Effector memory CD4-positive, alpha-beta T cell (primary cell): ENCODE data around the gene DUS4L.

Experiments used
- DNase-seq, 3 donors: peaks; one replicate each; pipeline ENCODE4 v3.0.0-alpha.2; 2020
- H3K27ac ChIP-seq: 2 replicates; pipeline ENCODE4 v1.7.0; 2013; ENCODE audit warnings: mild to moderate bottlenecking, low read length, moderate library complexity; ENCODE audit not compliant: insufficient read depth, poor library complexity, severe bottlenecking
- H3K27me3 ChIP-seq: replicated peaks from 2 replicates; pipeline ENCODE4 v1.7.0; 2013; ENCODE audit warnings: mild to moderate bottlenecking, low read length; ENCODE audit not compliant: insufficient read depth, control insufficient read depth, poor library complexity, severe bottlenecking
- H3K36me3 ChIP-seq: 2 replicates; pipeline ENCODE4 v1.7.0; 2013; ENCODE audit warnings: mild to moderate bottlenecking, low read length, moderate library complexity; ENCODE audit not compliant: control insufficient read depth, insufficient read depth
- H3K4me1 ChIP-seq: 2 replicates; pipeline ENCODE4 v1.7.0; 2013; ENCODE audit warnings: low read length, mild to moderate bottlenecking; ENCODE audit not compliant: control insufficient read depth, insufficient read depth, poor library complexity, severe bottlenecking
- H3K4me3 ChIP-seq: 2 replicates; pipeline ENCODE4 v1.7.0; 2013; ENCODE audit warnings: low read length, low read depth, mild to moderate bottlenecking; ENCODE audit not compliant: insufficient read depth, poor library complexity, severe bottlenecking
- H3K9me3 ChIP-seq: 2 replicates; pipeline ENCODE4 v1.7.0; 2013; ENCODE audit warnings: mild to moderate bottlenecking, low read length, moderate library complexity; ENCODE audit not compliant: control insufficient read depth

DUS4L gene

DNA sequence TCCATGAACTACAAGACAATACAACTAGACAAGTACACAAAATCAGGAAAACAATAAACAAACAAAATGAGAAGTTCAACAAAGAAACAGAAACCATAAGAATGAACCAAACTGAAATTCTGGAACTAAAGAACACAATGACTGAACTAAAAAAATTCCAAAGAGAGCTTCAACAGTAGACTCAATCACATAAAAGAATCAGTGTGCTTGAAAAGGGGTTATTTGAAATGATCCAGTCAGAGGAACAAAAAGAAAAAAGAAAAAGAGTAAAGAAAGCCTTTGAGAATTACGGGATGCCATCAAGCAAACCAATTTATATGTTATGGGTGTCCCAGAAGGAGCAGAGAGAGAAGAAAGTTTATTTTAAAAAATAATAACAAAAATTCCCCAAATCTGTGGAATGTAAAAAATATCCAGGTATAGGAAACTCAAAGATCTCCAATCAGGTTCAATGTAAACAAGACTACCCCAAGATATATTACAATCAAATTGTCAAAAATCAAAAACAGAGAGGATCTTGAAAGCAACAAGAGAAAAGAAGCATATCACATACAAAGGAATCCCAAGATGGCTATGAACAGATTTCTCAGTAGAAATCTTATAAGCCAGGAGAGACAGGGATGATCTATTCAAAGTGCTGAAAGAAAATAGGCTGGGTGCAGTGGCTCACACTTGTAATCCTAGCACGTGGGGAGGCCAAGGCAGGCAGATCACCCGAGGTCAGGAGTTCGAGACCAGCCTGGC, 18.8 kb upstream of the DUS4L start:
- Histone ChIP-seq H3K4me3 (no peak overlapping the region), H3K27me3 (no peaks in the 10 kb centered on the region), H3K4me1 (no peaks in the 10 kb centered on the region), H3K36me3 (peaks cover 36% of the 10 kb centered on the region), H3K9me3 (no peaks in the 10 kb centered on the region), H3K27ac (no peak overlapping the region)
- DNase-seq, result no peak

DNA sequence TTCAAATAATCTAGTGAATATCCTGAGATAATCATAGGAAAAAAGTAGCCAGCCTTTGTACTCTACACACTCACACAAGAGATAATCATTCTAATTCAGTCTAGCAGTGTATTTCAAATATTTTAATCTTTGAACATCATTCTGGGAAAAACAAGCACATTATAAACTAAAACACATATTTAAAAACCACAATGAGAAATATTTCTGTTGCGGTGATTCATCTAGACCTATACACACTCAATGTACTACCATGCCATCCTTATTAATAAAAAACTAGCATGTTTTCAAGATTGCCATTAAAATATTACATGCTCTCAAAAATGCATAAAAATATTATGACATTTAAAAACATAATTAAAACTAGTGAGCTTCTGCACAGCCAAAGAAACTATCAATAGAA, 11.8 kb upstream of the DUS4L start:
- H3K4me3 ChIP-seq, result no peak overlapping the region
- H3K27me3 ChIP-seq, result no peaks in the 10 kb centered on the region
- DNase-seq, result no peak
- no peak overlapping the region for H3K27ac ChIP-seq
- H3K36me3 ChIP-seq, result peaks cover 23% of the 10 kb centered on the region
- H3K4me1 ChIP-seq, result no peaks in the 10 kb centered on the region
- H3K9me3 ChIP-seq, result no peaks in the 10 kb centered on the region

DNA sequence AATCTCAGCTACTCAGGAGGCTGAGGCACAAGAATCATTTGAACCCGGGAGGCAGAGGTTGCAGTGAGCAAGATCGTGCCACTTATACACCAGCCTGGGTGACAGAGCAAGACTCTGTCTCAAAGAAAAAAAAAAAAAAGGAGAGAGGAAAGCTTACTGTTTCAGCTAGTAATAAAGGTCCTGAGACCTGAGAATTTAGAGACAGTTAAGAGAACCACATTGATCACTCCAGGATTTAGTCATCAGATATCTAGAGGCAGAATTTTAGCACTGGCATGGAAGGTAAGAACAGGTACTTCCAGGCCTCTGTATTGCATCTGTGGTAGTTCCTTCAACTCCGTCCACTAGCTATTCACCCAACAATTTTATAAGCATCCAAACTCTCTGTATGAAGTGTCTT, 7.9 kb upstream of the DUS4L start:
- no peak for DNase-seq
- Histone ChIP-seq H3K9me3 (no peaks in the 10 kb centered on the region), H3K36me3 (peaks cover 15% of the 10 kb centered on the region), H3K27ac (no peak overlapping the region), H3K27me3 (no peaks in the 10 kb centered on the region), H3K4me1 (peaks cover 10% of the 10 kb centered on the region), H3K4me3 (no peak overlapping the region)

DNA sequence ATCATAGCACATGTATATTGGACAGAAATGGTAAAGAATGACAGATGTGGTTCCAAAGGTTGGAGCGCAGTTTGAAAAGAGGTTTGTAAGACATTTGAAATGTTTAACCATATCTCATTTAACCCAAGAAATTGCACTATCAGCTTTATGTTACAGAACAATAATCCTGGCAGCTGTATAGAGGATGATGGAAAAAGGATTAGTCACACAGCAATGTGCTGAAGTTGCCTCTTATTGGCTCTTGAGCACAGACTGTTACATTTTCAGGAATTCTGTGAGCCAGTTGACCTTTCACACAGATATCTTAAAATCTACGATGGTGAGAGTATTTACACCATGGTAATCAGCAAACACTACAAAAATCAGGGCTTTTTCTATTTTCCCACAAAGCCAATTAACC, 3.9 kb upstream of the DUS4L start:
- no peak overlapping the region for H3K4me3 ChIP-seq
- H3K36me3 ChIP-seq, result peaks cover 6% of the 10 kb centered on the region
- no peak for DNase-seq
- H3K9me3 ChIP-seq, result no peaks in the 10 kb centered on the region
- no peaks in the 10 kb centered on the region for H3K27me3 ChIP-seq
- H3K27ac ChIP-seq, result peak overlapping the region; percentile 40
- peaks cover 26% of the 10 kb centered on the region for H3K4me1 ChIP-seq

DNA sequence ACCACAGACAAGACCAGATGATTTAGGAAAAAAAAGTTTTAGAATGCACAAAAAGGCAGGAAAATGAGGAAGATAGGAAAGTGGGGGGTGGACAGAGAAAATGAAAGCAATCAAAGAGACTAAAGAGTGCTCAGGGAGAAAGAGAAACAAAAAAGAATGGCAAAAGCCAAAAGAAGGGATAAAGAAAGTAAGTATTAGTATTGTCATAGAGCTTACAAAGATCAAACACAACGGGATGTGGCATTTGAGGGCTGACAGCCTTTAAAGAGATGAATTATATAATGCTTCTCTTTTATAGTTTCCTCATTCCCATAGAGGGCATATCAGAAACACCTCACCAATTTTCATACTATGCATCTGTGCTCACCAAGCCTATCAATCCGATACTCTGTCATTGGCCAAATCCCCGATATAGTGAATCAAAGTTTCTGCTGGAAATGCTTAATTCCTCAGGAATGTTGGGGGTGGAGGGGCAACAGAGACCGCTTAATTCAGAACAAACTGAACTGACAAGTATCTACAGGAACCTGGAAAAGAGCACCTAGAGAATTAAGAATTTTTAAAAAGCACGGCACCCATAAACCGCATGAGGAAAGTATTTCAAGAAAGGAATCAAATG, 2.8 kb upstream of the DUS4L start:
- Histone ChIP-seq H3K27me3 (no peaks in the 10 kb centered on the region), H3K4me1 (peaks cover 27% of the 10 kb centered on the region), H3K4me3 (peak overlapping the region; percentile 10), H3K27ac (peak overlapping the region; percentile 40), H3K36me3 (peaks cover 4% of the 10 kb centered on the region), H3K9me3 (no peaks in the 10 kb centered on the region)
- DNase-seq, result peak in 2 of 3 donors; percentile 6 to 55

DNA sequence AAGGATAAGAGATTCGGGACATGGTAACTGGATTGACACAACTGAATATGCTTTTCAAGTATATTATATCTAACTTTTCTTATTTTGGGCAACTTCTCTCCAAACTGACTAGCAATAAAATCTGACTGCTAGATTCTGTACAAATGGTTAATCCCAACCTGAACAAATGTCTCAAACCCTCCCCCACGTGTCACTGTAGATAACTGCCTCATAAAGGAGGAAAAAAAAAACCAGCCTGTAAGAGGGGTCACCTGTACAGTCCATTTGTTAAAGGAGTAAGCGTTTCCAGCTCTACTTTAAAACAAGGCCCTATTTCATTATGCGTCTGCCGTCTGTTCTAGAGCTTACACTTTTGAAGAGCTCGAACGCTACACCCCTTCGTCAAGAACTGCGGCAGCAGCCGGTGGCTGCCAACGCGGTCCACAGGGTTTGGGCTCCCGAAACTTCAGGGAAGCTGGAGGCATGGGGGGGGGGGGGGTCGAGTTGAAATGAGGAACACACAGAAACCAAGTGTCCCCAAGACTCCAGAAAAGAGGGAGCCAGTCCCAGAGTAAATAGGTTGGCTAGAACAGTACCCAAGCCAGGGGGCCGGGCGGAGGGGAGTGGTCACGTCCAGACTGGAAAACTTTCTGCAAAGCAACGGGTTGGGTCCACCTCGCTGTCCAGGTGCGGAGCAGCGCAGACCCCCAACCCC, 543 bp upstream of the DUS4L start:
- H3K9me3 ChIP-seq, result no peaks in the 10 kb centered on the region
- H3K27ac ChIP-seq, result peak overlapping the region; percentile 92
- H3K4me3 ChIP-seq, result peak overlapping the region; percentile 82
- H3K36me3 ChIP-seq, result no peaks in the 10 kb centered on the region
- no peaks in the 10 kb centered on the region for H3K27me3 ChIP-seq
- peaks cover 27% of the 10 kb centered on the region for H3K4me1 ChIP-seq
- no peak for DNase-seq

DNA sequence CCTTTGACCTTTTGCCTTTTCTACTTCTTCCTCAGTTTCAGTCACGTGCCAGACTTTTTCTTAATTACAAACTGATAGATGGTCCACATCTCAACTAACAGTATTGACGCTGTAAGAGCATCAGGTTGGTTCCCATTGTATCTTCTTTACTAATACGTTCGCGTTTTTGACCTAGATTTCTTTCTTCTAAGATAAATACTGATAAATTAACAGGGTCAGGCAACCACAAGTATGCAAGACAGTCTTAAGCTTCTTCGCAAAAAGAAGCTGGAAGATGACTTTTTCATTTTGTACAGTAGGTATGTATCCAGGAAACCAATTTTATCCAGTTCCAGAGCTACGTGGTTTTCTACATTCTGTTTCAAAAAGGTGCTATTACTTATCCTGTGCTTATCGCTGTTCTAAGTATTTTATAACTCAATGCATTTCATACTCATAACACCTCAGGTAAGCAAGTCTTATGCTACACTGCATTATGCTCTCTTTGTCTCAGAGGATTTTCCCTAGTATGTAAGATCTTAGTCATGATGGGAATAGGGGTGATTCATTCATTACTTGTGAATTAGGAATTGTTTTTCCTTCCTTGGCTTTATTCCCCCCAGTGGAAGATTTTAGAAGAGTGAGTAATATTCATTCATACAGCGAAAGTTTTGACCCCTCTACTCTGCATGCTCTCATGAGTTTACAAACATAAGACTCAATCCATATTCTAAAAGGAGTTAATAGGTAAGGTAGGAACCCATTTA, 955 bp downstream of the DUS4L start:
- Histone ChIP-seq H3K9me3 (no peaks in the 10 kb centered on the region), H3K4me3 (peak overlapping the region; percentile 82), H3K36me3 (peaks cover under 1% of the 10 kb centered on the region), H3K27me3 (no peaks in the 10 kb centered on the region), H3K27ac (peak overlapping the region; percentile 92), H3K4me1 (peaks cover 23% of the 10 kb centered on the region)
- DNase-seq, result no peak

DNA sequence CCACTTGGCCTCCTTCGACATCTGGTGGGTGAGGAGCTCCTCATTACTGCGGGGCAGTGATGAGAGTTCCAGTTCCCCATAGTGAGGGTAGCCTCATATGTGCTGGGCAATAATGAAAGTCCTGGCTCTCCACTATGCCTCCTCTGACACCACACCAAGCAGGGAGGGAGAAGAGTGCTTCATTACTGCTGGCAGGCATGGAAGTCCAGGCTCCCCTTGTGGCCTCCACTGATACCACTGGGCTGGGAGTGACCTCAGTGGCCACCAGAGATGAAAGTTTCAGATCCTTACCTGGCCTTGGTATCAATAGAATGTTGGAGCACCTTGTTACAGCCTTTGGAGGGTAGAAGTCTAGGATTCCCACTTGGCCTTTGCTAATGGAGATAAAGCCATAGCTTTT, 6.5 kb downstream of the DUS4L start:
- no peak for DNase-seq
- no peak overlapping the region for H3K27ac ChIP-seq
- H3K4me3 ChIP-seq, result no peak overlapping the region
- H3K27me3 ChIP-seq, result no peaks in the 10 kb centered on the region
- H3K4me1 ChIP-seq, result no peaks in the 10 kb centered on the region
- H3K36me3 ChIP-seq, result peaks cover 18% of the 10 kb centered on the region
- no peaks in the 10 kb centered on the region for H3K9me3 ChIP-seq

DNA sequence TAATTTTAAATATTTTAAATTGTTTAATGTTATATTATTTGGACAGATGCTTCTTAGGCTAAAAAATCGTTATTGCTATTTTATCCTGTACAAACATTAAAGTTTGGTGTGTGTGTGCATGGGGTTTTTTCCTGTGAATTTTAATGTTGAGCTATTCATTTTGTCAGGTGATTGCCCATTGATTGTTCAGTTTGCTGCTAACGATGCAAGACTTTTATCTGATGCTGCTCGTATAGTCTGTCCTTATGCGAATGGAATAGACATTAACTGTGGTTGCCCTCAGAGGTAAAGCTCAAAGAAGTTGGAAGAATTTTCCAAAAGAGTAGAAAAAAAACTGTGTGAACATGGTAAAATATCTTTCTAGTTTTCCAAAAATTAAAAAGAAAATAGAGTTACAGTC, 9.8 kb downstream of the DUS4L start:
- Histone ChIP-seq H3K27ac (no peak overlapping the region), H3K9me3 (no peaks in the 10 kb centered on the region), H3K36me3 (peaks cover 18% of the 10 kb centered on the region)

More for the DNA sequence above, 9.8 kb downstream of the DUS4L start:
- Histone ChIP-seq H3K27me3 (no peaks in the 10 kb centered on the region), H3K4me3 (no peak overlapping the region), H3K4me1 (no peaks in the 10 kb centered on the region)
- DNase-seq, result no peak
